Lung (tissue), 12 donors: ENCODE data around the gene CD86. TPM values are rescaled to one million over a fixed set of nuclear protein-coding genes. Genes with fewer than 3 reads are reported as not detected.

Experiments used
- ATAC-seq: fragments of 200-7000 bp; cut with Tn5 transposase; one replicate; pipeline ENCODE4 v1.9.1; 2020; ENCODE audit warnings: moderate number of reproducible peaks; ENCODE audit not compliant: insufficient read depth, low FRiP score
- DNase-seq, 3 donors: peaks; one replicate each; pipeline ENCODE4 v3.0.0-alpha.2; 2013 to 2017
- H3K27ac ChIP-seq, 2 donors: one replicate each; pipeline ENCODE4 v1.5.1; 2013; ENCODE audit warnings: mild to moderate bottlenecking in 2 of 2, moderate library complexity in 2 of 2, control low read depth in 1 of 2, inconsistent platforms in 1 of 2, low read depth in 1 of 2, low read length in 1 of 2
- H3K27me3 ChIP-seq, 3 donors: one replicate each; pipeline ENCODE4 v1.5.1; 2013; ENCODE audit warnings: low read length in 2 of 3; ENCODE audit not compliant: control insufficient read depth in 3 of 3, insufficient read depth in 3 of 3
- H3K36me3 ChIP-seq, 4 donors: one replicate each; pipeline ENCODE4 v1.5.1; 2013; ENCODE audit warnings: low read length in 4 of 4, mild to moderate bottlenecking in 1 of 4, moderate library complexity in 1 of 4; ENCODE audit not compliant: control insufficient read depth in 4 of 4, insufficient read depth in 4 of 4
- H3K4me1 ChIP-seq, 5 donors: one replicate each; pipeline ENCODE4 v1.5.1; 2013; ENCODE audit warnings: low read length in 5 of 5, mild to moderate bottlenecking in 2 of 5, moderate library complexity in 1 of 5; ENCODE audit not compliant: control insufficient read depth in 5 of 5, insufficient read depth in 5 of 5
- H3K4me3 ChIP-seq: one replicate; pipeline ENCODE4 v1.5.1; 2013; ENCODE audit warnings: mild to moderate bottlenecking, control low read depth, moderate library complexity
- H3K9ac ChIP-seq, 2 donors: one replicate each; pipeline ENCODE4 v1.5.1; 2013; ENCODE audit warnings: low read length in 2 of 2, control low read depth in 1 of 2; ENCODE audit not compliant: insufficient read depth in 1 of 2
- H3K9me3 ChIP-seq, 4 donors: one replicate each; pipeline ENCODE4 v1.5.1; 2013; ENCODE audit warnings: low read length in 3 of 4, mild to moderate bottlenecking in 1 of 4, moderate library complexity in 1 of 4; ENCODE audit not compliant: control insufficient read depth in 4 of 4, insufficient read depth in 3 of 4
- CTCF ChIP-seq: IDR thresholded peaks from 2 replicates; pipeline ENCODE4 v1.5.1; 2012; ENCODE audit warnings: mild to moderate bottlenecking; ENCODE audit errors: control extremely low read depth, extremely low read depth
- WGBS, 2 donors: extraction: QIAGEN DNeasy Blood & Tissue Kit; methylation state at CpG; one replicate each; pipeline ENCODE4 v1.1.7; 2013; 5-methylcytosine and 5-hydroxymethylcytosine counted together
- polyA plus RNA-seq, 2 donors: library from polyadenylated mRNA; stranded (reverse); fragments of 200-250 nt; gene quantifications; one replicate each; pipeline ENCODE4 v1.2.1, GENCODE V29; 2013
- total RNA-seq, 2 donors: library from RNA; depleted of rRNA in 1 of 2; stranded (reverse); fragments of >200 nt in 1 of 2; gene quantifications; one replicate each; pipeline ENCODE4 v1.2.1, GENCODE V29; 2014 to 2021
- donor health status: control.
- donor health status: control.
- donor health status: Bipolar disorder and iron deficiency.
- donor health status: healthy.
- donor health status: DM: yes; HTN: yes; CAD: no.

The CD86 gene
- total and polyA plus RNA-seq, 4 donors: 8.0 to 11.5 (median 10.7) TPM

- no peak for DNase-seq
- 78 to 84% methylated on average over 2 of the region's 2 CpGs for WGBS, 2 donors
- Histone ChIP-seq H3K4me1 (no peaks in the 10 kb centered on the region), H3K4me3 (no peak overlapping the region), H3K9me3 (peaks cover 0 to 1% (median 0%) of the 10 kb centered on the region in 4 donors), H3K27me3 (no peaks in the 10 kb centered on the region), H3K27ac (no peak overlapping the region), H3K36me3 (no peaks in the 10 kb centered on the region), H3K9ac (no peak overlapping the region)
- no peak for TF ChIP-seq CTCF
- no peak for ATAC-seq
Measured at GRCh38 chr3:122010506-122010905, 44.7 kb upstream of the CD86 start.

- Histone ChIP-seq H3K9ac (no peak overlapping the region), H3K27ac (no peak overlapping the region), H3K9me3 (peaks cover 0 to 1% (median 0%) of the 10 kb centered on the region in 4 donors), H3K36me3 (no peaks in the 10 kb centered on the region), H3K4me3 (no peak overlapping the region), H3K27me3 (no peaks in the 10 kb centered on the region), H3K4me1 (no peaks in the 10 kb centered on the region)
- WGBS, 2 donors: 52 to 63% methylated on average over 4 of the region's 4 CpGs
- no peak for TF ChIP-seq CTCF
- ATAC-seq (no peak), DNase-seq (no peak)
Measured at GRCh38 chr3:122011396-122011795, 43.8 kb upstream of the CD86 start.

GRCh38 chr3:122012821-122013220 lies 42.3 kb upstream of the CD86 start:
- H3K9me3 ChIP-seq: peaks cover 0 to 1% (median 0%) of the 10 kb centered on the region in 4 donors
- WGBS, 2 donors: 85 to 92% methylated on average over 1 of the region's 1 CpG

More at GRCh38 chr3:122012821-122013220, 42.3 kb upstream of the CD86 start:
- DNase-seq (no peak), ATAC-seq (no peak)
- no peaks in the 10 kb centered on the region for H3K27me3 ChIP-seq
- no peak overlapping the region for H3K4me3 ChIP-seq
- no peaks in the 10 kb centered on the region for H3K36me3 ChIP-seq
- no peak overlapping the region for H3K27ac ChIP-seq
- H3K4me1 ChIP-seq: no peaks in the 10 kb centered on the region
- H3K9ac ChIP-seq: no peak overlapping the region
- no peak for TF ChIP-seq CTCF
